ENCODE data around the gene QPCT. TPM values are rescaled to one million over a fixed set of nuclear protein-coding genes. Genes with fewer than 3 reads are reported as not detected.

QPCT gene
- polyA plus RNA-seq, 1 of the 3 experiments (the other 2 are of a cell fraction) = 0.12 TPM

DNA sequence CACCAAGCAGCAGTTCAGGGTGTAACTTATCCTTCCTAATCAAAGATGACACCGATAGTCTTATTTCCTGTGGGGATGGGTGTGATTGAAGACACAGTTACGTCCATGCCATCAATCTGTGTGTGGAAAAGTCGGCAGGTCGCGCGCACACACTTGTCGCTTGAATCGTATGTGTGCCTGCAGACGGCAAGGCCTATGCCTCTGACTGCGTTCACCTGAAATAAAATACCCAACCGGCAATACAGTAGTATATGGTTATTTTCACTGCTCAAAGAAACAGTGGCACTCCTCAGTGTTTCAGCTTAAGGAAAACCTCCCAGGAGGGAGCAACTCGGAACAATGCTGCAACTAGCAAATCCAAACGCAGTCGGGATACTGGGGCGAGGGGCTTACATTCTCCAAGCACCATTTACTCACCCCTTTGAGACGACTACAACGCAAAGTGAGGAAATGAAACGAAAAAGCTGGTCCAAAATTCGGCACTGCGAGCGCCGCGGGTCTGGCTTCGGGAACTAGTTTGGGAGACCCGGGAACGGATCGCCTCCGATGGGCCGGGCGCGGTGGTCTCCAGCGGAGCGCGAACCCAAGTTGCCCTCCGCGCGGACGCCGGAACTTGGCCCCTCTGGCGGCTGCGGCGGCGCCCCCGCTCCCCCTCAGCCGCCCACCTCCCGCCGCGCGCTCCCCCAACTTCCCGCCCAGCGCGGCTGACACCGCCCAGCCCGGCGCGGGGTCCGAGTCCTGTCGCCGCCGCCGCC, 20.5 kb upstream of the QPCT start:
- Histone ChIP-seq H3K4me3 (ENCODE audit: low read depth in 2 of 2, low read length in 1 of 2) (peak overlapping the region; percentile 92 to 96), H3K4me2 (peak overlapping the region; percentile 78), H3K9me2 (no peaks in the 10 kb centered on the region), H3F3A (replicated peaks; ENCODE audit: insufficient read depth) (peaks cover 24% of the 10 kb centered on the region), H4K20me1 (ENCODE audit: insufficient read depth) (peaks cover 39% of the 10 kb centered on the region), H3K27me3 (ENCODE audit: insufficient read depth) (no peaks in the 10 kb centered on the region), H3K4me1 (ENCODE audit: control insufficient read depth in 1 of 2, insufficient read depth in 2 of 2, low read depth in 1 of 2, low read length in 1 of 2) (peaks cover 23 to 54% of the 10 kb centered on the region in 2 experiments; a peak in 3 of 4 replicates), H3K79me2 (ENCODE audit: insufficient read depth) (peaks cover 53% of the 10 kb centered on the region), H2AFZ (ENCODE audit: low read depth) (peak overlapping the region; percentile 69), H3K36me3 (replicated peaks in 1 of 2; ENCODE audit: control insufficient read depth in 1 of 2, insufficient read depth in 2 of 2, low read length in 1 of 2) (peaks cover 8 to 10% of the 10 kb centered on the region in 2 experiments), H3K9ac (peak overlapping the region; percentile 78), H3K9me3 (no peaks in the 10 kb centered on the region), H3K27ac (ENCODE audit: low read depth in 2 of 2, low read length in 1 of 2) (peak overlapping the region; percentile 74 to 93)
- TF ChIP-seq ELF1 (IDR thresholded peaks at IDR 0.05) (no peak), TAF1 (IDR thresholded peaks at IDR 0.05; ENCODE audit: borderline replicate concordance, low read depth, low read length) (no peak), TEAD4 (IDR thresholded peaks at IDR 0.05; ENCODE audit: borderline replicate concordance, insufficient read depth) (no peak), CHD2 (IDR thresholded peaks at IDR 0.05; ENCODE audit: low read length, partially characterized antibody) (peak; percentile 7), EZH2phosphoT487 (IDR thresholded peaks at IDR 0.05; ENCODE audit: borderline replicate concordance, low read depth) (no peak), TCF12 (IDR thresholded peaks at IDR 0.05) (peak; percentile 27; the same call in 1 of the 2 replicates), GATA2 (CRISPR knock-in tag; IDR thresholded peaks at IDR 0.05) (peak; percentile 21; the same call in 1 of the 2 replicates), MXI1 (IDR thresholded peaks at IDR 0.05; ENCODE audit: low read depth, low read length) (peak; percentile 48; the same call in 1 of the 2 replicates), RAD21 (IDR thresholded peaks at IDR 0.05; ENCODE audit: low read length) (no peak), JUND (IDR thresholded peaks at IDR 0.05) (no peak), EP300 (IDR thresholded peaks at IDR 0.05; ENCODE audit: borderline replicate concordance in 1 of 2, low read depth in 1 of 2, low read length in 1 of 2) (no peak), POLR2AphosphoS5 (IDR thresholded peaks at IDR 0.05; ENCODE audit: low read depth, low read length) (no peak), GABPA (IDR thresholded peaks at IDR 0.05; ENCODE audit: low read depth) (no peak), YY1 (IDR thresholded peaks at IDR 0.05; ENCODE audit: low read depth) (no peak), NFIC (IDR thresholded peaks at IDR 0.05; ENCODE audit: borderline replicate concordance) (no peak), FOXJ3 (CRISPR knock-in tag; IDR thresholded peaks at IDR 0.05) (no peak), RCOR1 (IDR thresholded peaks at IDR 0.05; ENCODE audit: low read length) (no peak)
- TF ChIP-seq, protein P1, sequence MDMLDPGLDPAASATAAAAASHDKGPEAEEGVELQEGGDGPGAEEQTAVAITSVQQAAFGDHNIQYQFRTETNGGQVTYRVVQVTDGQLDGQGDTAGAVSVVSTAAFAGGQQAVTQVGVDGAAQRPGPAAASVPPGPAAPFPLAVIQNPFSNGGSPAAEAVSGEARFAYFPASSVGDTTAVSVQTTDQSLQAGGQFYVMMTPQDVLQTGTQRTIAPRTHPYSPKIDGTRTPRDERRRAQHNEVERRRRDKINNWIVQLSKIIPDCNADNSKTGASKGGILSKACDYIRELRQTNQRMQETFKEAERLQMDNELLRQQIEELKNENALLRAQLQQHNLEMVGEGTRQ (IDR thresholded peaks at IDR 0.05; ENCODE audit: borderline replicate concordance, low read depth, low read length) = no peak
- TF ChIP-seq, protein P2, sequence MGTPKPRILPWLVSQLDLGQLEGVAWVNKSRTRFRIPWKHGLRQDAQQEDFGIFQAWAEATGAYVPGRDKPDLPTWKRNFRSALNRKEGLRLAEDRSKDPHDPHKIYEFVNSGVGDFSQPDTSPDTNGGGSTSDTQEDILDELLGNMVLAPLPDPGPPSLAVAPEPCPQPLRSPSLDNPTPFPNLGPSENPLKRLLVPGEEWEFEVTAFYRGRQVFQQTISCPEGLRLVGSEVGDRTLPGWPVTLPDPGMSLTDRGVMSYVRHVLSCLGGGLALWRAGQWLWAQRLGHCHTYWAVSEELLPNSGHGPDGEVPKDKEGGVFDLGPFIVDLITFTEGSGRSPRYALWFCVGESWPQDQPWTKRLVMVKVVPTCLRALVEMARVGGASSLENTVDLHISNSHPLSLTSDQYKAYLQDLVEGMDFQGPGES (IDR thresholded peaks at IDR 0.05; ENCODE audit: low read depth, low read length) = 0 out of 2 replicates have a peak, but pooled peaks have one; percentile 3
- TF ChIP-seq, protein P3, sequence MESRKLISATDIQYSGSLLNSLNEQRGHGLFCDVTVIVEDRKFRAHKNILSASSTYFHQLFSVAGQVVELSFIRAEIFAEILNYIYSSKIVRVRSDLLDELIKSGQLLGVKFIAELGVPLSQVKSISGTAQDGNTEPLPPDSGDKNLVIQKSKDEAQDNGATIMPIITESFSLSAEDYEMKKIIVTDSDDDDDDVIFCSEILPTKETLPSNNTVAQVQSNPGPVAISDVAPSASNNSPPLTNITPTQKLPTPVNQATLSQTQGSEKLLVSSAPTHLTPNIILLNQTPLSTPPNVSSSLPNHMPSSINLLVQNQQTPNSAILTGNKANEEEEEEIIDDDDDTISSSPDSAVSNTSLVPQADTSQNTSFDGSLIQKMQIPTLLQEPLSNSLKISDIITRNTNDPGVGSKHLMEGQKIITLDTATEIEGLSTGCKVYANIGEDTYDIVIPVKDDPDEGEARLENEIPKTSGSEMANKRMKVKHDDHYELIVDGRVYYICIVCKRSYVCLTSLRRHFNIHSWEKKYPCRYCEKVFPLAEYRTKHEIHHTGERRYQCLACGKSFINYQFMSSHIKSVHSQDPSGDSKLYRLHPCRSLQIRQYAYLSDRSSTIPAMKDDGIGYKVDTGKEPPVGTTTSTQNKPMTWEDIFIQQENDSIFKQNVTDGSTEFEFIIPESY (IDR thresholded peaks at IDR 0.05; ENCODE audit: borderline replicate concordance, low read depth) = no peak
- TF ChIP-seq, protein P4, sequence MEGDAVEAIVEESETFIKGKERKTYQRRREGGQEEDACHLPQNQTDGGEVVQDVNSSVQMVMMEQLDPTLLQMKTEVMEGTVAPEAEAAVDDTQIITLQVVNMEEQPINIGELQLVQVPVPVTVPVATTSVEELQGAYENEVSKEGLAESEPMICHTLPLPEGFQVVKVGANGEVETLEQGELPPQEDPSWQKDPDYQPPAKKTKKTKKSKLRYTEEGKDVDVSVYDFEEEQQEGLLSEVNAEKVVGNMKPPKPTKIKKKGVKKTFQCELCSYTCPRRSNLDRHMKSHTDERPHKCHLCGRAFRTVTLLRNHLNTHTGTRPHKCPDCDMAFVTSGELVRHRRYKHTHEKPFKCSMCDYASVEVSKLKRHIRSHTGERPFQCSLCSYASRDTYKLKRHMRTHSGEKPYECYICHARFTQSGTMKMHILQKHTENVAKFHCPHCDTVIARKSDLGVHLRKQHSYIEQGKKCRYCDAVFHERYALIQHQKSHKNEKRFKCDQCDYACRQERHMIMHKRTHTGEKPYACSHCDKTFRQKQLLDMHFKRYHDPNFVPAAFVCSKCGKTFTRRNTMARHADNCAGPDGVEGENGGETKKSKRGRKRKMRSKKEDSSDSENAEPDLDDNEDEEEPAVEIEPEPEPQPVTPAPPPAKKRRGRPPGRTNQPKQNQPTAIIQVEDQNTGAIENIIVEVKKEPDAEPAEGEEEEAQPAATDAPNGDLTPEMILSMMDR (IDR thresholded peaks at IDR 0.05) = no peak
- TF ChIP-seq, protein P5, sequence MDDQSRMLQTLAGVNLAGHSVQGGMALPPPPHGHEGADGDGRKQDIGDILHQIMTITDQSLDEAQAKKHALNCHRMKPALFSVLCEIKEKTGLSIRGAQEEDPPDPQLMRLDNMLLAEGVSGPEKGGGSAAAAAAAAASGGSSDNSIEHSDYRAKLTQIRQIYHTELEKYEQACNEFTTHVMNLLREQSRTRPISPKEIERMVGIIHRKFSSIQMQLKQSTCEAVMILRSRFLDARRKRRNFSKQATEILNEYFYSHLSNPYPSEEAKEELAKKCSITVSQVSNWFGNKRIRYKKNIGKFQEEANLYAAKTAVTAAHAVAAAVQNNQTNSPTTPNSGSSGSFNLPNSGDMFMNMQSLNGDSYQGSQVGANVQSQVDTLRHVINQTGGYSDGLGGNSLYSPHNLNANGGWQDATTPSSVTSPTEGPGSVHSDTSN (IDR thresholded peaks at IDR 0.05) = peak; percentile 72
- TF ChIP-seq, protein P6, sequence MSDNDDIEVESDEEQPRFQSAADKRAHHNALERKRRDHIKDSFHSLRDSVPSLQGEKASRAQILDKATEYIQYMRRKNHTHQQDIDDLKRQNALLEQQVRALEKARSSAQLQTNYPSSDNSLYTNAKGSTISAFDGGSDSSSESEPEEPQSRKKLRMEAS (IDR thresholded peaks at IDR 0.05; ENCODE audit: low read depth) = no peak
- TF ChIP-seq, protein P7, sequence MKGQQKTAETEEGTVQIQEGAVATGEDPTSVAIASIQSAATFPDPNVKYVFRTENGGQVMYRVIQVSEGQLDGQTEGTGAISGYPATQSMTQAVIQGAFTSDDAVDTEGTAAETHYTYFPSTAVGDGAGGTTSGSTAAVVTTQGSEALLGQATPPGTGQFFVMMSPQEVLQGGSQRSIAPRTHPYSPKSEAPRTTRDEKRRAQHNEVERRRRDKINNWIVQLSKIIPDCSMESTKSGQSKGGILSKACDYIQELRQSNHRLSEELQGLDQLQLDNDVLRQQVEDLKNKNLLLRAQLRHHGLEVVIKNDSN (IDR thresholded peaks at IDR 0.05; ENCODE audit: borderline replicate concordance, low read depth) = no peak
- WGBS (ENCODE audit: low lambda C conversion rate) = 2% methylated on average over 30 of the region's 61 CpGs
- peak; percentile 81 for DNase-seq
- ChIA-PET POLR2A (interaction anchor here (1.6 kb wide), 1 partner anchor 167 kb away, joined by 4 read pairs; the partner anchor contains the start of gene EIF2AK2), CTCF (interaction anchor here (1.2 to 4.5 kb wide), 5 partner anchors 16 to 72 kb away, joined by 3 to 25 read pairs (median 3); no protein-coding TSS in a partner anchor)

Measured in SK-N-SH (cell line).